K562 (cell line): ENCODE data around the gene BEND6. TPM values are rescaled to one million over a fixed set of nuclear protein-coding genes. Genes with fewer than 3 reads are reported as not detected.
A peak's percentile ranks its signal among the peaks of the same experiment; 100 is the strongest.

ENCODE experiments used
- CSDE1 ChIP-seq, 2 experiments: fragments of 450-650 bp; IDR thresholded peaks; 2 replicates each; pipeline ENCODE4 v1.6.1; 2016; ENCODE audit warnings: mild to moderate bottlenecking in 1 of 2
- EGR1 ChIP-seq: fragments of 450-650 bp; conservative IDR thresholded peaks from 2 replicates; pipeline ENCODE4 v1.6.1; 2017; ENCODE audit warnings: mild to moderate bottlenecking
- HDAC2 ChIP-seq: fragments of 450-650 bp; IDR thresholded peaks from 2 replicates; pipeline ENCODE4 v1.6.1; 2016; ENCODE audit warnings: mild to moderate bottlenecking
- HNRNPK ChIP-seq: fragments of 200-400 bp; formaldehyde crosslinking; IDR thresholded peaks from one replicate; pipeline ENCODE4 v1.6.1; 2018; ENCODE audit warnings: mild to moderate bottlenecking, low read depth, low read length; ENCODE audit not compliant: poor library complexity, severe bottlenecking
- KDM1A ChIP-seq, 2 experiments: fragments of 450-650 bp; IDR thresholded peaks; 2 replicates each; pipeline ENCODE4 v1.6.1; 2016; ENCODE audit warnings: mild to moderate bottlenecking in 2 of 2
- KDM4B ChIP-seq, 2 experiments: fragments of 450-650 bp in 1 of 2; sonication (generic) in 1 of 2; IDR thresholded peaks; 2 replicates each; pipeline ENCODE4 v1.6.1; 2016 to 2017; ENCODE audit warnings: borderline replicate concordance in 2 of 2, antibody characterized with exemption in 1 of 2, low read depth in 1 of 2, mild to moderate bottlenecking in 1 of 2
- L3MBTL2 ChIP-seq: fragments of 450-650 bp; IDR thresholded peaks from 2 replicates; pipeline ENCODE4 v1.6.1; 2016; ENCODE audit warnings: mild to moderate bottlenecking, moderate library complexity
- MAFK ChIP-seq: IDR thresholded peaks from 2 replicates; pipeline ENCODE4 v1.6.1; 2011; ENCODE audit warnings: low read length, improper control_type of control experiment
- MAZ ChIP-seq, 2 experiments: fragments of 450-650 bp in 1 of 2; sonication (generic) in 1 of 2; formaldehyde crosslinking; IDR thresholded peaks in 1 of 2; conservative IDR thresholded peaks in 1 of 2; 2 replicates each; pipeline versions ENCODE4 v1.4.0 to v1.5.0; 2020; ENCODE audit warnings: mild to moderate bottlenecking in 1 of 2, missing genetic modification reagents in 1 of 2
- MTF1 ChIP-seq: fragments of 250-450 bp; sonication (Bioruptor Pico); IDR thresholded peaks from 2 replicates; pipeline ENCODE4 v1.9.0; 2021; ENCODE audit warnings: moderate library complexity, mild to moderate bottlenecking, inconsistent platforms, borderline replicate concordance
- NONO ChIP-seq, 2 experiments: fragments of 200-400 bp in 1 of 2; fragments of 450-650 bp in 1 of 2; formaldehyde crosslinking in 1 of 2; IDR thresholded peaks; 2 replicates each; pipeline ENCODE4 v1.6.1; 2017; ENCODE audit warnings: low read depth in 2 of 2, mild to moderate bottlenecking in 2 of 2, moderate library complexity in 2 of 2, low read length in 1 of 2
- SAP30 ChIP-seq: fragments of 200-600 bp; sonication (generic); IDR thresholded peaks from 2 replicates; pipeline ENCODE4 v1.6.1; 2012; ENCODE audit warnings: borderline replicate concordance, low read depth, mild to moderate bottlenecking, moderate library complexity, low read length, control low read depth, inconsistent platforms; ENCODE audit not compliant: insufficient read depth, poor library complexity, severe bottlenecking
- SIRT6 ChIP-seq: IDR thresholded peaks from one replicate; pipeline ENCODE4 v1.6.1; 2012; ENCODE audit warnings: low read depth, mild to moderate bottlenecking, control low read depth, inconsistent platforms, low read length, moderate library complexity
- SMC3 ChIP-seq: conservative IDR thresholded peaks from 2 replicates; pipeline ENCODE4 v1.6.1; 2011; ENCODE audit warnings: low read depth, low read length, improper control_type of control experiment; ENCODE audit not compliant: insufficient read depth
- SOX6 ChIP-seq: fragments of 450-650 bp; IDR thresholded peaks from 2 replicates; pipeline ENCODE4 v1.6.1; 2014; ENCODE audit warnings: mild to moderate bottlenecking
- SRSF9 ChIP-seq: fragments of 200-400 bp; formaldehyde crosslinking; IDR thresholded peaks from 2 replicates; pipeline ENCODE4 v1.6.1; 2017; ENCODE audit warnings: low read depth, low read length, borderline replicate concordance
- ZNF140 ChIP-seq: fragments of 250-450 bp; sonication (Bioruptor Pico); IDR thresholded peaks from 2 replicates; pipeline ENCODE4 v1.8.0; 2021; ENCODE audit warnings: moderate library complexity, mild to moderate bottlenecking, inconsistent platforms
- ZNF668 ChIP-seq: fragments of 250-450 bp; sonication (Bioruptor Pico); IDR thresholded peaks from 2 replicates; pipeline ENCODE4 v1.8.0; 2022; ENCODE audit warnings: mild to moderate bottlenecking, inconsistent platforms
- polyA plus RNA-seq, 8 experiments: library from polyadenylated mRNA; depleted of rRNA in 4 of 8; stranded (reverse) in 5 of 8; unstranded in 3 of 8; fragments of >200 nt; fragmentation: Nextera tagmentation in 2 of 8; fragmentation: Illumina TruSeq in 1 of 8; extraction: Ambion mirVana in 2 of 8; extraction: Trizol in 1 of 8; gene quantifications; 2 replicates each; pipeline versions ENCODE4 v1.2.1 to v1.2.3, GENCODE V29; 2011 to 2014; ENCODE audit warnings: inconsistent platforms in 1 of 8, missing spikeins in 1 of 8
- total RNA-seq, 7 experiments: library from RNA; depleted of rRNA in 6 of 7; stranded (reverse); fragments of >200 nt in 6 of 7; fragmentation: Illumina TruSeq in 2 of 7; extraction: Trizol in 2 of 7; gene quantifications; 2 replicates each; pipeline versions ENCODE4 v1.2.1 to v1.2.3, GENCODE V29; 2011 to 2021; ENCODE audit warnings: low replicate concordance in 1 of 7
- TF ChIP-seq, protein P1 (sequence below): IDR thresholded peaks from 3 replicates; pipeline ENCODE4 v1.6.1; 2011; ENCODE audit warnings: borderline replicate concordance, mild to moderate bottlenecking; ENCODE audit not compliant: insufficient read length, insufficient read depth
- TF ChIP-seq, protein P2 (sequence below): fragments of 250-450 bp; sonication (Bioruptor Pico); IDR thresholded peaks from 2 replicates; pipeline ENCODE4 v1.8.0; 2022; ENCODE audit warnings: moderate library complexity, mild to moderate bottlenecking, inconsistent platforms
- TF ChIP-seq, protein P3 (sequence below), 2 experiments: fragments of 450-650 bp; IDR thresholded peaks; 2 replicates each; pipeline ENCODE4 v1.6.1; 2016
- TF ChIP-seq, protein P4 (sequence below): fragments of 450-650 bp; formaldehyde crosslinking; IDR thresholded peaks from 2 replicates; pipeline ENCODE4 v1.4.0; 2022; ENCODE audit warnings: mild to moderate bottlenecking, moderate library complexity

Gene BEND6
- total and polyA plus RNA-seq, 9 of the 15 experiments (the other 6 are each of a cell fraction or from before 2014, with no cell fraction given), result 0.37 to 4.0 (median 1.1) TPM

DNA sequence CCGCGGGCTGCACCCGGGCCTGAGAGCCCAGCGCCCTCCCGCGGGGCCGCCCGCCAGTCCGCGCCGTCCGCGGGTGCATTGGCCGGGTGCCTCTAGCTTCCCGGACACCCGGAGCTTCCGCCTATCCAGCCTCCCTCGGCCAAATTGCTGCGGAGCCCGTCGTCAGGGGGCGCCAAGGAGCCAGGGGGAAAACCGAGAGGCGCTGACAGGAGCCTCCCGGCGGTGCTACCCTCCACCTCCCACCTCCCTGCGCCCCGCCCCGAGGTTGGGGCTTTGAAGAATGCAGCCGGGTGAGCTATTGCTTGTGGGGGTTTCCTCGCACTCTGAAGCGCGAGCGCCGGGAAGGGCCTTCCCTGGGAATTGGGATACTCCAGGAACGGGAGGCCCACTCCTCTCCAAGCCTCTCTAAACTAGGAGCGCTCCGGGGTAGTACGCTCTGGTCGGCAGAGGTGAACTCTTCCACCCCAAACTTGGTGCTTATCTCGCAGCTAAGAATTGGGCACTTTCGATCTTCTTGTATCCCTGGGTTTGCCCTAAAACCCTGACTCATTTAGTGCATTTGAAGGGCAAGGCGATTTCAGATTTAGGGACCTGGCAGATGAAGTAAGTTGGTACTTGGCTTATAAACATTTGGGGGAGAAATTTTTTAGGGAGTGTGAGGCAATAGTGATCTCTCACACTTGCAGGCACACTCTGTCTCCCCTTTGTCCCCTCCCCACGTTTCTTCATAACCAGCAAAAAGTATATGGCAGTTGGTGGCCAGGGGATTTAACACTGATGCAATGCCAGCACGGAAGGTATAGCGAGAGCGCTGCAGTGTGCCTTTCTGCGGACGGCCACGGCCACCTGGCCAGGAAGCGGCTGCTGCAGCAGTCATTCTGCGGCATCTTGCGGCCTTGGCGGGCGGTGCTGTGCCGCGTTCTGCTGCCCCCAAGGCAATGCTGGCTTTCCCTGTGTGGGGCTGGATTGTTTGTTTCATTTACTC, 556 bp downstream of the BEND6 start (continued):
- TF ChIP-seq HDAC2, result 0 out of 2 replicates have a peak, but pooled peaks have one; percentile 36
- no peak for TF ChIP-seq KDM1A (IDR thresholded peaks at IDR 0.05)
- TF ChIP-seq ZNF140 (CRISPR knock-in tag), result no peak
- TF ChIP-seq SAP30, result no peak
- TF ChIP-seq NONO (IDR thresholded peaks at IDR 0.05; ENCODE audit: low read depth in 2 of 2, low read length in 1 of 2), result peak in 1 of 2 experiments; percentile 76; a peak in 1 of 4 replicates
- no peak for TF ChIP-seq SRSF9
- TF ChIP-seq ZNF668 (CRISPR knock-in tag), result no peak
- no peak for TF ChIP-seq CSDE1 (IDR thresholded peaks at IDR 0.05)
- TF ChIP-seq, protein P1, sequence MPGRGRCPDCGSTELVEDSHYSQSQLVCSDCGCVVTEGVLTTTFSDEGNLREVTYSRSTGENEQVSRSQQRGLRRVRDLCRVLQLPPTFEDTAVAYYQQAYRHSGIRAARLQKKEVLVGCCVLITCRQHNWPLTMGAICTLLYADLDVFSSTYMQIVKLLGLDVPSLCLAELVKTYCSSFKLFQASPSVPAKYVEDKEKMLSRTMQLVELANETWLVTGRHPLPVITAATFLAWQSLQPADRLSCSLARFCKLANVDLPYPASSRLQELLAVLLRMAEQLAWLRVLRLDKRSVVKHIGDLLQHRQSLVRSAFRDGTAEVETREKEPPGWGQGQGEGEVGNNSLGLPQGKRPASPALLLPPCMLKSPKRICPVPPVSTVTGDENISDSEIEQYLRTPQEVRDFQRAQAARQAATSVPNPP, result no peak
- TF ChIP-seq, protein P2, sequence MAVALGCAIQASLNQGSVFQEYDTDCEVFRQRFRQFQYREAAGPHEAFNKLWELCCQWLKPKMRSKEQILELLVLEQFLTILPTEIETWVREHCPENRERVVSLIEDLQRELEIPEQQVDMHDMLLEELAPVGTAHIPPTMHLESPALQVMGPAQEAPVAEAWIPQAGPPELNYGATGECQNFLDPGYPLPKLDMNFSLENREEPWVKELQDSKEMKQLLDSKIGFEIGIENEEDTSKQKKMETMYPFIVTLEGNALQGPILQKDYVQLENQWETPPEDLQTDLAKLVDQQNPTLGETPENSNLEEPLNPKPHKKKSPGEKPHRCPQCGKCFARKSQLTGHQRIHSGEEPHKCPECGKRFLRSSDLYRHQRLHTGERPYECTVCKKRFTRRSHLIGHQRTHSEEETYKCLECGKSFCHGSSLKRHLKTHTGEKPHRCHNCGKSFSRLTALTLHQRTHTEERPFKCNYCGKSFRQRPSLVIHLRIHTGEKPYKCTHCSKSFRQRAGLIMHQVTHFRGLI, result no peak
- TF ChIP-seq SOX6, result peak; percentile 51; the same call in 1 of the 2 replicates
- no peak; a peak in 1 of 4 replicates for TF ChIP-seq KDM4B (IDR thresholded peaks at IDR 0.05; ENCODE audit: borderline replicate concordance in 2 of 2, low read depth in 1 of 2)
- TF ChIP-seq MAFK, result no peak
- no peak for TF ChIP-seq HNRNPK
- TF ChIP-seq L3MBTL2, result peak; percentile 30
- TF ChIP-seq MTF1 (CRISPR knock-in tag), result no peak
- TF ChIP-seq, protein P3, sequence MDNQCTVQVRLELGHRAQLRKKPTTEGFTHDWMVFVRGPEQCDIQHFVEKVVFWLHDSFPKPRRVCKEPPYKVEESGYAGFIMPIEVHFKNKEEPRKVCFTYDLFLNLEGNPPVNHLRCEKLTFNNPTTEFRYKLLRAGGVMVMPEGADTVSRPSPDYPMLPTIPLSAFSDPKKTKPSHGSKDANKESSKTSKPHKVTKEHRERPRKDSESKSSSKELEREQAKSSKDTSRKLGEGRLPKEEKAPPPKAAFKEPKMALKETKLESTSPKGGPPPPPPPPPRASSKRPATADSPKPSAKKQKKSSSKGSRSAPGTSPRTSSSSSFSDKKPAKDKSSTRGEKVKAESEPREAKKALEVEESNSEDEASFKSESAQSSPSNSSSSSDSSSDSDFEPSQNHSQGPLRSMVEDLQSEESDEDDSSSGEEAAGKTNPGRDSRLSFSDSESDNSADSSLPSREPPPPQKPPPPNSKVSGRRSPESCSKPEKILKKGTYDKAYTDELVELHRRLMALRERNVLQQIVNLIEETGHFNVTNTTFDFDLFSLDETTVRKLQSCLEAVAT (IDR thresholded peaks at IDR 0.05), result no peak; a peak in 1 of 4 replicates
- TF ChIP-seq EGR1, result peak; percentile 17; the same call in 1 of the 2 replicates
- TF ChIP-seq MAZ (CRISPR knock-in tag; conservative IDR thresholded peaks at IDR 0.05 in 1 of 2, IDR thresholded peaks at IDR 0.05 in 1 of 2), result peak; percentile 55 to 89
- TF ChIP-seq SIRT6, result no peak
- TF ChIP-seq SMC3, result peak; percentile 64
- TF ChIP-seq, protein P4, sequence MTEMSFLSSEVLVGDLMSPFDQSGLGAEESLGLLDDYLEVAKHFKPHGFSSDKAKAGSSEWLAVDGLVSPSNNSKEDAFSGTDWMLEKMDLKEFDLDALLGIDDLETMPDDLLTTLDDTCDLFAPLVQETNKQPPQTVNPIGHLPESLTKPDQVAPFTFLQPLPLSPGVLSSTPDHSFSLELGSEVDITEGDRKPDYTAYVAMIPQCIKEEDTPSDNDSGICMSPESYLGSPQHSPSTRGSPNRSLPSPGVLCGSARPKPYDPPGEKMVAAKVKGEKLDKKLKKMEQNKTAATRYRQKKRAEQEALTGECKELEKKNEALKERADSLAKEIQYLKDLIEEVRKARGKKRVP (CRISPR knock-in tag), result no peak
